ENCODE results near the gene VIL1. TPM values are rescaled to one million over a fixed set of nuclear protein-coding genes. Genes with fewer than 3 reads are reported as not detected.

The VIL1 gene
- total RNA-seq, 1 experiment from 2014 or later = 0.26 TPM

DNA sequence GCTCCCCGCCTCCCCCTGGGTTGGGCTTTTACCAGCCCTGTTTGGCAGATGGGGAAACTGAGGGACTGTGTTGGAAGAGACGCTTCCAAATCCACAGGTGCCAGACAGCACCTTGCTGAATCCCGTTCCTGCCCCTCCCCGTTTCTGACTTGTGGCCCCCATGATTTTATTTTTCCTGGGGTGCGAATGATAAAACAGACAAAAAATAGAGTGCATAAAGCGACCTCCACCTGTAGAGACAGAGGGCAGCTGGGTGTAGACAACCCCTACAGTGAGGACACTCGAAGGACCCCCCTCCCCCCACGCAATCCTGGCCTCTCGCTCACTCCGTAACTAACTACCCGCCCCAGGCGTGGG is 21.5 kb upstream of the VIL1 start:
- H2AFZ ChIP-seq (ENCODE audit: low read length) = peak overlapping the region; percentile 97
- peaks cover 39% of the 10 kb centered on the region for H3K4me1 ChIP-seq (ENCODE audit: insufficient read depth, low read length)
- H3K9ac ChIP-seq (ENCODE audit: low read length) = peak overlapping the region; percentile 83
- TSS peak; percentile 38 for BruUV-seq (replicated peaks)
- peaks cover 44% of the 10 kb centered on the region for H3K79me2 ChIP-seq (ENCODE audit: low read length)
- no peak for TF ChIP-seq EZH2 (IDR thresholded peaks at IDR 0.05; ENCODE audit: low read length, unreplicated experiment)
- no peak for TF ChIP-seq EZH2phosphoT487 (IDR thresholded peaks at IDR 0.05; ENCODE audit: borderline replicate concordance, low read length)
- TF ChIP-seq, protein P1, sequence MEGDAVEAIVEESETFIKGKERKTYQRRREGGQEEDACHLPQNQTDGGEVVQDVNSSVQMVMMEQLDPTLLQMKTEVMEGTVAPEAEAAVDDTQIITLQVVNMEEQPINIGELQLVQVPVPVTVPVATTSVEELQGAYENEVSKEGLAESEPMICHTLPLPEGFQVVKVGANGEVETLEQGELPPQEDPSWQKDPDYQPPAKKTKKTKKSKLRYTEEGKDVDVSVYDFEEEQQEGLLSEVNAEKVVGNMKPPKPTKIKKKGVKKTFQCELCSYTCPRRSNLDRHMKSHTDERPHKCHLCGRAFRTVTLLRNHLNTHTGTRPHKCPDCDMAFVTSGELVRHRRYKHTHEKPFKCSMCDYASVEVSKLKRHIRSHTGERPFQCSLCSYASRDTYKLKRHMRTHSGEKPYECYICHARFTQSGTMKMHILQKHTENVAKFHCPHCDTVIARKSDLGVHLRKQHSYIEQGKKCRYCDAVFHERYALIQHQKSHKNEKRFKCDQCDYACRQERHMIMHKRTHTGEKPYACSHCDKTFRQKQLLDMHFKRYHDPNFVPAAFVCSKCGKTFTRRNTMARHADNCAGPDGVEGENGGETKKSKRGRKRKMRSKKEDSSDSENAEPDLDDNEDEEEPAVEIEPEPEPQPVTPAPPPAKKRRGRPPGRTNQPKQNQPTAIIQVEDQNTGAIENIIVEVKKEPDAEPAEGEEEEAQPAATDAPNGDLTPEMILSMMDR (conservative IDR thresholded peaks at IDR 0.05; ENCODE audit: low read depth, low read length) = no peak
- peak overlapping the region; percentile 80 for H3K4me3 ChIP-seq (ENCODE audit: low read length)
- ChIA-PET CTCF (no interaction called here), POLR2A (ENCODE audit: unreplicated experiment) (interaction anchor here (0.7 kb wide), 1 partner anchor 906 kb away, joined by 3 read pairs; no protein-coding TSS in a partner anchor)
- no peaks in the 10 kb centered on the region for H3K9me3 ChIP-seq (ENCODE audit: low read length)
- H3K4me2 ChIP-seq (ENCODE audit: low read length) = peak overlapping the region; percentile 98
- intact Hi-C loops (cut with micrococcal nuclease) = loop anchor here (5.0 kb wide), 2 partner anchors 110 to 170 kb away; partner anchors contain the start of genes CNOT9 and USP37
- no peaks in the 10 kb centered on the region for H3K9me2 ChIP-seq (replicated peaks; ENCODE audit: low read length)
- ATAC-seq (no peak), DNase-seq (no peak)
- H4K20me1 ChIP-seq (ENCODE audit: low read length) = no peaks in the 10 kb centered on the region
- no peaks in the 10 kb centered on the region for H3K27me3 ChIP-seq (ENCODE audit: low read length)
- no peaks in the 10 kb centered on the region for H3K36me3 ChIP-seq (ENCODE audit: low read depth, low read length)
- H3K27ac ChIP-seq (ENCODE audit: low read length) = peak overlapping the region; percentile 93
- H3F3A ChIP-seq (ENCODE audit: low read length, unreplicated experiment) = peaks cover 8% of the 10 kb centered on the region

GRCh38 chr2:218397820-218398436 is 21.0 kb upstream of the VIL1 start:
- Histone ChIP-seq H3K4me3 (ENCODE audit: low read length) (peak overlapping the region; percentile 80), H4K20me1 (ENCODE audit: low read length) (no peaks in the 10 kb centered on the region), H2AFZ (ENCODE audit: low read length) (peak overlapping the region; percentile 84), H3K27ac (ENCODE audit: low read length) (peak overlapping the region; percentile 93), H3K9me3 (ENCODE audit: low read length) (no peaks in the 10 kb centered on the region), H3K79me2 (ENCODE audit: low read length) (peaks cover 44% of the 10 kb centered on the region), H3K4me1 (ENCODE audit: insufficient read depth, low read length) (peaks cover 39% of the 10 kb centered on the region), H3K27me3 (ENCODE audit: low read length) (no peaks in the 10 kb centered on the region), H3K4me2 (ENCODE audit: low read length) (peak overlapping the region; percentile 98), H3F3A (ENCODE audit: low read length, unreplicated experiment) (peaks cover 8% of the 10 kb centered on the region), H3K9me2 (replicated peaks; ENCODE audit: low read length) (no peaks in the 10 kb centered on the region), H3K9ac (ENCODE audit: low read length) (peak overlapping the region; percentile 83), H3K36me3 (ENCODE audit: low read depth, low read length) (no peaks in the 10 kb centered on the region)
- CTCF ChIA-PET = no interaction called here
- peak; percentile 79 for DNase-seq
- intact Hi-C loops (cut with micrococcal nuclease) = loop anchor here (5.0 kb wide), 2 partner anchors 111 to 169 kb away; partner anchors contain the start of genes CNOT9 and USP37
- BruUV-seq (replicated peaks) = no TSS peak
- POLR2A ChIA-PET (ENCODE audit: unreplicated experiment) = no interaction called here
- peak; percentile 10 for ATAC-seq
- no peak for TF ChIP-seq EZH2 (IDR thresholded peaks at IDR 0.05; ENCODE audit: low read length, unreplicated experiment)
- no peak for TF ChIP-seq EZH2phosphoT487 (IDR thresholded peaks at IDR 0.05; ENCODE audit: borderline replicate concordance, low read length)
- TF ChIP-seq, protein P1 (conservative IDR thresholded peaks at IDR 0.05; ENCODE audit: low read depth, low read length) = no peak
